HG03025 (cell line): ENCODE data around the gene TIMP4.

ENCODE experiments used
- ATAC-seq: cut with Tn5 transposase; IDR thresholded peaks from one replicate; pipeline ENCODE4 v1.9.1; 2021; ENCODE audit warnings: mild to moderate bottlenecking, moderate library complexity; ENCODE audit not compliant: unreplicated experiment, low FRiP score

Gene TIMP4

GRCh38 chr3:12149029-12149428 lies 9.7 kb downstream of the TIMP4 start:
- ATAC-seq = no peak

GRCh38 chr3:12148183-12148940 lies 10.3 kb downstream of the TIMP4 start:
- no peak for ATAC-seq

- no peak for ATAC-seq
Measured at GRCh38 chr3:12147049-12147780, 11.5 kb downstream of the TIMP4 start.

GRCh38 chr3:12143949-12144504 lies 14.7 kb downstream of the TIMP4 start:
- no peak for ATAC-seq

- ATAC-seq = no peak
Measured at GRCh38 chr3:12142476-12142875, 16.2 kb downstream of the TIMP4 start.

- ATAC-seq = peak; percentile 83
Measured at GRCh38 chr3:12141350-12141749, 17.4 kb downstream of the TIMP4 start.

GRCh38 chr3:12139111-12139511 lies 19.6 kb downstream of the TIMP4 start:
- ATAC-seq = no peak

GRCh38 chr3:12138044-12138443 lies 20.7 kb downstream of the TIMP4 start:
- no peak for ATAC-seq

- no peak for ATAC-seq
Measured at GRCh38 chr3:12136371-12136770, 22.3 kb downstream of the TIMP4 start.

GRCh38 chr3:12135029-12135657 lies 23.6 kb downstream of the TIMP4 start:
- peak; percentile 77 for ATAC-seq

- ATAC-seq = no peak
Measured at GRCh38 chr3:12132881-12133280, 25.8 kb downstream of the TIMP4 start.

- no peak for ATAC-seq
Measured at GRCh38 chr3:12131351-12132090, 27.2 kb downstream of the TIMP4 start.

- no peak for ATAC-seq
Measured at GRCh38 chr3:12127391-12127790, 31.3 kb downstream of the TIMP4 start.

- ATAC-seq = no peak
Measured at GRCh38 chr3:12125772-12126171, 32.9 kb downstream of the TIMP4 start.

GRCh38 chr3:12121466-12121865 lies 37.2 kb downstream of the TIMP4 start:
- no peak for ATAC-seq

- ATAC-seq = no peak
Measured at GRCh38 chr3:12120374-12121140, 38.2 kb downstream of the TIMP4 start.

GRCh38 chr3:12117473-12117872 lies 41.2 kb downstream of the TIMP4 start:
- ATAC-seq = no peak

- no peak for ATAC-seq
Measured at GRCh38 chr3:12116870-12117269, 41.8 kb downstream of the TIMP4 start.

- no peak for ATAC-seq
Measured at GRCh38 chr3:12115849-12116248, 42.9 kb downstream of the TIMP4 start.

GRCh38 chr3:12115104-12115503 lies 43.6 kb downstream of the TIMP4 start:
- no peak for ATAC-seq
